Measurements from ENCODE around the gene JAK1.
"Not testable (repeated sequence)": the region's sequence is repeated elsewhere in the genome, so short reads cannot be mapped to it uniquely, and the experiment has no call there.

JAK1 gene

GRCh38 chr1:64925594-64925993 is 40.8 kb downstream of the JAK1 start:
- WGBS, 2 experiments, result 92 to 95% methylated on average over 2 of the region's 2 CpGs
- H3K9me3 ChIP-seq (ENCODE audit: control insufficient read depth, low read length), result no peaks in the 10 kb centered on the region

GRCh38 chr1:64923294-64923718 is 43.0 kb downstream of the JAK1 start:
- H3K4me1 ChIP-seq (ENCODE audit: control insufficient read depth, insufficient read depth, low read length), result peaks cover 2% of the 10 kb centered on the region
- H3K27me3 ChIP-seq (ENCODE audit: control insufficient read depth, insufficient read depth, low read length, poor library complexity, severe bottlenecking), result no peaks in the 10 kb centered on the region
- WGBS, 2 experiments, result 44 to 50% methylated on average over 2 of the region's 2 CpGs
- no peaks in the 10 kb centered on the region for H3K36me3 ChIP-seq (ENCODE audit: control insufficient read depth, insufficient read depth, low read length)
- H3K4me3 ChIP-seq (ENCODE audit: insufficient read depth, low read depth, low read length), result no peak overlapping the region
- H3K27ac ChIP-seq (ENCODE audit: insufficient read depth, low read depth, low read length, poor library complexity, severe bottlenecking), result no peak overlapping the region
- no peaks in the 10 kb centered on the region for H3K9me3 ChIP-seq (ENCODE audit: control insufficient read depth, low read length)

More at GRCh38 chr1:64925594-64925993, 40.8 kb downstream of the JAK1 start:
- Histone ChIP-seq H3K36me3 (ENCODE audit: control insufficient read depth, insufficient read depth, low read length) (no peaks in the 10 kb centered on the region), H3K27me3 (ENCODE audit: control insufficient read depth, insufficient read depth, low read length, poor library complexity, severe bottlenecking) (no peaks in the 10 kb centered on the region), H3K4me1 (ENCODE audit: control insufficient read depth, insufficient read depth, low read length) (peaks cover 3% of the 10 kb centered on the region), H3K4me3 (ENCODE audit: insufficient read depth, low read depth, low read length) (no peak overlapping the region), H3K27ac (ENCODE audit: insufficient read depth, low read depth, low read length, poor library complexity, severe bottlenecking) (no peak overlapping the region)

GRCh38 chr1:64922336-64922735 is 44.0 kb downstream of the JAK1 start:
- Histone ChIP-seq H3K36me3 (ENCODE audit: control insufficient read depth, insufficient read depth, low read length) (no peaks in the 10 kb centered on the region), H3K27ac (ENCODE audit: insufficient read depth, low read depth, low read length, poor library complexity, severe bottlenecking) (no peak overlapping the region), H3K9me3 (ENCODE audit: control insufficient read depth, low read length) (no peaks in the 10 kb centered on the region), H3K4me1 (ENCODE audit: control insufficient read depth, insufficient read depth, low read length) (no peaks in the 10 kb centered on the region), H3K4me3 (ENCODE audit: insufficient read depth, low read depth, low read length) (no peak overlapping the region), H3K27me3 (ENCODE audit: control insufficient read depth, insufficient read depth, low read length, poor library complexity, severe bottlenecking) (no peaks in the 10 kb centered on the region)
- WGBS, 2 experiments, result 70 to 77% methylated on average over 1 of the region's 2 CpGs

GRCh38 chr1:64921771-64922170 is 44.6 kb downstream of the JAK1 start:
- H3K27me3 ChIP-seq (ENCODE audit: control insufficient read depth, insufficient read depth, low read length, poor library complexity, severe bottlenecking), result no peaks in the 10 kb centered on the region
- no peaks in the 10 kb centered on the region for H3K9me3 ChIP-seq (ENCODE audit: control insufficient read depth, low read length)
- H3K4me3 ChIP-seq (ENCODE audit: insufficient read depth, low read depth, low read length), result no peak overlapping the region
- 94 to 95% methylated on average over 2 of the region's 2 CpGs for WGBS, 2 experiments
- H3K4me1 ChIP-seq (ENCODE audit: control insufficient read depth, insufficient read depth, low read length), result no peaks in the 10 kb centered on the region
- H3K27ac ChIP-seq (ENCODE audit: insufficient read depth, low read depth, low read length, poor library complexity, severe bottlenecking), result no peak overlapping the region
- no peaks in the 10 kb centered on the region for H3K36me3 ChIP-seq (ENCODE audit: control insufficient read depth, insufficient read depth, low read length)

- Histone ChIP-seq H3K27me3 (ENCODE audit: control insufficient read depth, insufficient read depth, low read length, poor library complexity, severe bottlenecking) (no peaks in the 10 kb centered on the region), H3K9me3 (ENCODE audit: control insufficient read depth, low read length) (no peaks in the 10 kb centered on the region), H3K27ac (ENCODE audit: insufficient read depth, low read depth, low read length, poor library complexity, severe bottlenecking) (no peak overlapping the region), H3K36me3 (ENCODE audit: control insufficient read depth, insufficient read depth, low read length) (no peaks in the 10 kb centered on the region), H3K4me1 (ENCODE audit: control insufficient read depth, insufficient read depth, low read length) (no peaks in the 10 kb centered on the region), H3K4me3 (ENCODE audit: insufficient read depth, low read depth, low read length) (no peak overlapping the region)
- 94 to 95% methylated on average over 3 of the region's 3 CpGs for WGBS, 2 experiments
These were observed 45.3 kb downstream of the JAK1 start for GRCh38 chr1:64920941-64921589.

- not testable (repeated sequence) for H3K36me3 ChIP-seq (ENCODE audit: control insufficient read depth, insufficient read depth, low read length); H3K4me1 ChIP-seq (ENCODE audit: control insufficient read depth, insufficient read depth, low read length); H3K4me3 ChIP-seq (ENCODE audit: insufficient read depth, low read depth, low read length); H3K27me3 ChIP-seq (ENCODE audit: control insufficient read depth, insufficient read depth, low read length, poor library complexity, severe bottlenecking); H3K9me3 ChIP-seq (ENCODE audit: control insufficient read depth, low read length); H3K27ac ChIP-seq (ENCODE audit: insufficient read depth, low read depth, low read length, poor library complexity, severe bottlenecking)
- 89 to 92% methylated on average over 6 to 7 of the region's 7 CpGs for WGBS, 2 experiments
These were observed 47.2 kb downstream of the JAK1 start for GRCh38 chr1:64919120-64919519.

- H3K9me3 ChIP-seq (ENCODE audit: control insufficient read depth, low read length), result no peaks in the 10 kb centered on the region
- no peak overlapping the region for H3K4me3 ChIP-seq (ENCODE audit: insufficient read depth, low read depth, low read length)
- H3K36me3 ChIP-seq (ENCODE audit: control insufficient read depth, insufficient read depth, low read length), result no peaks in the 10 kb centered on the region
- no peak overlapping the region for H3K27ac ChIP-seq (ENCODE audit: insufficient read depth, low read depth, low read length, poor library complexity, severe bottlenecking)
- no peaks in the 10 kb centered on the region for H3K27me3 ChIP-seq (ENCODE audit: control insufficient read depth, insufficient read depth, low read length, poor library complexity, severe bottlenecking)
- H3K4me1 ChIP-seq (ENCODE audit: control insufficient read depth, insufficient read depth, low read length), result no peaks in the 10 kb centered on the region
These were observed 48.4 kb downstream of the JAK1 start for GRCh38 chr1:64917907-64918306.

GRCh38 chr1:64917328-64917861 is 49.0 kb downstream of the JAK1 start:
- H3K27ac ChIP-seq (ENCODE audit: insufficient read depth, low read depth, low read length, poor library complexity, severe bottlenecking), result no peak overlapping the region
- H3K4me1 ChIP-seq (ENCODE audit: control insufficient read depth, insufficient read depth, low read length), result no peaks in the 10 kb centered on the region
- no peaks in the 10 kb centered on the region for H3K36me3 ChIP-seq (ENCODE audit: control insufficient read depth, insufficient read depth, low read length)

GRCh38 chr1:64915381-64916274 is 50.7 kb downstream of the JAK1 start:
- Histone ChIP-seq H3K27ac (ENCODE audit: insufficient read depth, low read depth, low read length, poor library complexity, severe bottlenecking) (no peak overlapping the region), H3K36me3 (ENCODE audit: control insufficient read depth, insufficient read depth, low read length) (no peaks in the 10 kb centered on the region), H3K4me3 (ENCODE audit: insufficient read depth, low read depth, low read length) (no peak overlapping the region), H3K27me3 (ENCODE audit: control insufficient read depth, insufficient read depth, low read length, poor library complexity, severe bottlenecking) (no peaks in the 10 kb centered on the region), H3K4me1 (ENCODE audit: control insufficient read depth, insufficient read depth, low read length) (no peaks in the 10 kb centered on the region), H3K9me3 (ENCODE audit: control insufficient read depth, low read length) (no peaks in the 10 kb centered on the region)
- 82 to 86% methylated on average over 8 to 9 of the region's 9 CpGs for WGBS, 2 experiments

More at GRCh38 chr1:64917328-64917861, 49.0 kb downstream of the JAK1 start:
- no peaks in the 10 kb centered on the region for H3K9me3 ChIP-seq (ENCODE audit: control insufficient read depth, low read length)
- WGBS, 2 experiments, result 85 to 89% methylated on average over 3 of the region's 3 CpGs
- H3K4me3 ChIP-seq (ENCODE audit: insufficient read depth, low read depth, low read length), result no peak overlapping the region
- H3K27me3 ChIP-seq (ENCODE audit: control insufficient read depth, insufficient read depth, low read length, poor library complexity, severe bottlenecking), result no peaks in the 10 kb centered on the region

- 93 to 96% methylated on average over 2 of the region's 3 CpGs for WGBS, 2 experiments
- Histone ChIP-seq H3K27me3 (ENCODE audit: control insufficient read depth, insufficient read depth, low read length, poor library complexity, severe bottlenecking) (no peaks in the 10 kb centered on the region), H3K36me3 (ENCODE audit: control insufficient read depth, insufficient read depth, low read length) (no peaks in the 10 kb centered on the region), H3K4me1 (ENCODE audit: control insufficient read depth, insufficient read depth, low read length) (no peaks in the 10 kb centered on the region), H3K4me3 (ENCODE audit: insufficient read depth, low read depth, low read length) (no peak overlapping the region), H3K27ac (ENCODE audit: insufficient read depth, low read depth, low read length, poor library complexity, severe bottlenecking) (no peak overlapping the region), H3K9me3 (ENCODE audit: control insufficient read depth, low read length) (no peaks in the 10 kb centered on the region)
These were observed 52.9 kb downstream of the JAK1 start for GRCh38 chr1:64913361-64914015.
